Liver (tissue), 9 donors: ENCODE results near the gene MBOAT1. TPM values are rescaled to one million over a fixed set of nuclear protein-coding genes. Genes with fewer than 3 reads are reported as not detected.

Experiments used
- DNase-seq: peaks from one replicate; pipeline ENCODE4 v3.0.0-alpha.2; 2017; ENCODE audit warnings: low spot score
- H3K27ac ChIP-seq, 2 donors: one replicate each; pipeline ENCODE4 v1.7.0; 2013; ENCODE audit warnings: inconsistent platforms in 2 of 2, low read length in 2 of 2, control low read depth in 1 of 2, low read depth in 1 of 2, mild to moderate bottlenecking in 1 of 2
- H3K27me3 ChIP-seq, 4 donors: one replicate each; pipeline versions ENCODE4 v1.6.1 to v1.7.0; 2013; ENCODE audit warnings: low read length in 3 of 4, inconsistent platforms in 1 of 4, mild to moderate bottlenecking in 1 of 4, moderate library complexity in 1 of 4; ENCODE audit not compliant: control insufficient read depth in 4 of 4, insufficient read depth in 4 of 4
- H3K36me3 ChIP-seq, 4 donors: one replicate each; pipeline versions ENCODE4 v1.6.1 to v1.7.0; 2013; ENCODE audit warnings: low read length in 3 of 4, mild to moderate bottlenecking in 3 of 4, low read depth in 1 of 4, moderate library complexity in 1 of 4; ENCODE audit not compliant: control insufficient read depth in 4 of 4, insufficient read depth in 3 of 4
- H3K4me1 ChIP-seq, 4 donors: one replicate each; pipeline versions ENCODE4 v1.6.1 to v1.7.0; 2013; ENCODE audit warnings: low read length in 3 of 4, mild to moderate bottlenecking in 3 of 4, moderate library complexity in 1 of 4; ENCODE audit not compliant: control insufficient read depth in 4 of 4, insufficient read depth in 4 of 4
- H3K4me3 ChIP-seq, 3 donors: one replicate each; pipeline versions ENCODE4 v1.6.1 to v1.7.0; 2013; ENCODE audit warnings: low read length in 3 of 3, control low read depth in 1 of 3, low read depth in 1 of 3, mild to moderate bottlenecking in 1 of 3
- H3K9ac ChIP-seq, 2 donors: one replicate each; pipeline ENCODE4 v1.7.0; 2013; ENCODE audit warnings: low read length in 2 of 2, mild to moderate bottlenecking in 2 of 2, moderate library complexity in 2 of 2, control low read depth in 1 of 2, low read depth in 1 of 2
- H3K9me3 ChIP-seq, 4 donors: one replicate each; pipeline versions ENCODE4 v1.6.1 to v1.7.0; 2013; ENCODE audit warnings: low read length in 3 of 4; ENCODE audit not compliant: control insufficient read depth in 4 of 4
- CTCF ChIP-seq: fragments of 150-350 bp; IDR thresholded peaks from 2 replicates; pipeline ENCODE4 v1.5.1; 2017; ENCODE audit warnings: improper control_type of control experiment, low read depth, low read length; ENCODE audit not compliant: missing input control
- EGR1 ChIP-seq, 2 donors: IDR thresholded peaks; 2 replicates each; pipeline ENCODE4 v1.6.1; 2016 to 2018; ENCODE audit warnings: antibody characterized with exemption in 2 of 2, low read depth in 2 of 2
- FOXA1 ChIP-seq: IDR thresholded peaks from 2 replicates; pipeline ENCODE4 v1.6.1; 2016; ENCODE audit warnings: antibody characterized with exemption
- FOXA2 ChIP-seq: IDR thresholded peaks from 2 replicates; pipeline ENCODE4 v1.6.1; 2016; ENCODE audit warnings: antibody characterized with exemption
- HNF4A ChIP-seq, 2 donors: conservative IDR thresholded peaks; 2 replicates each; pipeline ENCODE4 v1.6.1; 2016; ENCODE audit warnings: antibody characterized with exemption in 2 of 2, mild to moderate bottlenecking in 2 of 2
- HNF4G ChIP-seq: IDR thresholded peaks from 2 replicates; pipeline ENCODE4 v1.6.1; 2016; ENCODE audit warnings: antibody characterized with exemption
- JUND ChIP-seq, 2 donors: IDR thresholded peaks; 2 replicates each; pipeline ENCODE4 v1.6.1; 2016; ENCODE audit warnings: antibody characterized with exemption in 2 of 2
- MAX ChIP-seq: IDR thresholded peaks from 2 replicates; pipeline ENCODE4 v1.6.1; 2016; ENCODE audit warnings: antibody characterized with exemption
- RAD21 ChIP-seq, 2 donors: IDR thresholded peaks; 2 replicates each; pipeline ENCODE4 v1.6.1; 2016; ENCODE audit warnings: antibody characterized with exemption in 2 of 2, mild to moderate bottlenecking in 2 of 2
- RXRA ChIP-seq, 2 donors: IDR thresholded peaks; 2 replicates each; pipeline ENCODE4 v1.6.1; 2017 to 2018; ENCODE audit warnings: antibody characterized with exemption in 2 of 2, mild to moderate bottlenecking in 1 of 2
- SP1 ChIP-seq: IDR thresholded peaks from 2 replicates; pipeline ENCODE4 v1.6.1; 2018; ENCODE audit warnings: antibody characterized with exemption, mild to moderate bottlenecking
- TAF1 ChIP-seq: conservative IDR thresholded peaks from 2 replicates; pipeline ENCODE4 v1.6.1; 2016; ENCODE audit warnings: antibody characterized with exemption, mild to moderate bottlenecking
- YY1 ChIP-seq: IDR thresholded peaks from 2 replicates; pipeline ENCODE4 v1.6.1; 2016; ENCODE audit warnings: antibody characterized with exemption, mild to moderate bottlenecking
- WGBS: extraction: QIAGEN DNeasy Blood & Tissue Kit; methylation state at CpG from one replicate; pipeline ENCODE4 v1.1.7; 2013; 5-methylcytosine and 5-hydroxymethylcytosine counted together
- polyA plus RNA-seq, 2 donors: library from polyadenylated mRNA; stranded (reverse) in 1 of 2; unstranded in 1 of 2; fragments of 200-250 nt in 1 of 2; fragments of >200 nt in 1 of 2; fragmentation: Nextera tagmentation in 1 of 2; extraction: Ambion mirVana in 1 of 2; gene quantifications; one replicate each; pipeline versions ENCODE4 v1.2.1 to v1.2.3, GENCODE V29; 2013 to 2015
- total RNA-seq, 2 donors: library from RNA; depleted of rRNA; stranded (reverse); fragments of >200 nt; gene quantifications; one replicate each; pipeline ENCODE4 v1.2.3, GENCODE V29; 2014
- TF ChIP-seq, protein P1 (sequence below): IDR thresholded peaks from 2 replicates; pipeline ENCODE4 v1.6.1; 2016; ENCODE audit warnings: antibody characterized with exemption
- donor health status: healthy.
- donor health status: healthy.
- donor health status: healthy.
- donor health status: healthy.
- donor health status: healthy.

MBOAT1 gene
- total and polyA plus RNA-seq, 4 donors, result 1.2 to 9.3 (median 3.3) TPM

DNA sequence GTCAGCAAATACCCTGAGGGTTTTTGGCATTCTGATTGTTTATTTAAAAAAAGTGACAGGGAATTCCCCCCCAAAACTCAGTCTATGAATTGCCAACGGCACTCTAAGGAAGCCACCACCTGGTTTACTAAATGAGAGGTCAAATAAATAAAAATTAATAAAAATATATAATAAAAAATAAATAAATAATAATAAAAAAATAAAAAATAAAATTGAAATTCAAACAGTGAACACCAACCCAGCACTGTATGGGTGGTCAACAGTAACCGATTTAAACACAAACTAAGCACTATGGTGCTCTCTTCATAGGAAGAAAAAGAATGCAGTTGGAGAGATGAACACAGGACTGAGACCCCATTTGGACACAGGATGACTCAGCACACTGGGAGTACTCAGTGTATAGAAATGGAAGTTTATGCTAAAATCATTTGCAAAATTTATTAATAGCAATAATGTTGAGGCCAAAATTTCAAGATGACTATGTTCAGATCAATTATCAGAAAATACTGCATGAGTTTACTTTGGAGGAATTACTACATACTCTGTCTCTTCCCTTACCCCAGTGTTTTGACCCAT lies 98.5 kb downstream of the MBOAT1 start (continued):
- TF ChIP-seq HNF4A (conservative IDR thresholded peaks at IDR 0.05), result no peak

- Histone ChIP-seq H3K4me1 (no peaks in the 10 kb centered on the region), H3K9ac (no peak overlapping the region), H3K27me3 (no peaks in the 10 kb centered on the region), H3K27ac (no peak overlapping the region), H3K36me3 (peaks cover 0 to 17% (median 7%) of the 10 kb centered on the region in 4 donors), H3K9me3 (no peaks in the 10 kb centered on the region), H3K4me3 (no peak overlapping the region)
- no peak for TF ChIP-seq FOXA1
- TF ChIP-seq HNF4G, result no peak
- no peak for TF ChIP-seq TAF1
- no peak for TF ChIP-seq RXRA (IDR thresholded peaks at IDR 0.05)
- TF ChIP-seq, protein P1, sequence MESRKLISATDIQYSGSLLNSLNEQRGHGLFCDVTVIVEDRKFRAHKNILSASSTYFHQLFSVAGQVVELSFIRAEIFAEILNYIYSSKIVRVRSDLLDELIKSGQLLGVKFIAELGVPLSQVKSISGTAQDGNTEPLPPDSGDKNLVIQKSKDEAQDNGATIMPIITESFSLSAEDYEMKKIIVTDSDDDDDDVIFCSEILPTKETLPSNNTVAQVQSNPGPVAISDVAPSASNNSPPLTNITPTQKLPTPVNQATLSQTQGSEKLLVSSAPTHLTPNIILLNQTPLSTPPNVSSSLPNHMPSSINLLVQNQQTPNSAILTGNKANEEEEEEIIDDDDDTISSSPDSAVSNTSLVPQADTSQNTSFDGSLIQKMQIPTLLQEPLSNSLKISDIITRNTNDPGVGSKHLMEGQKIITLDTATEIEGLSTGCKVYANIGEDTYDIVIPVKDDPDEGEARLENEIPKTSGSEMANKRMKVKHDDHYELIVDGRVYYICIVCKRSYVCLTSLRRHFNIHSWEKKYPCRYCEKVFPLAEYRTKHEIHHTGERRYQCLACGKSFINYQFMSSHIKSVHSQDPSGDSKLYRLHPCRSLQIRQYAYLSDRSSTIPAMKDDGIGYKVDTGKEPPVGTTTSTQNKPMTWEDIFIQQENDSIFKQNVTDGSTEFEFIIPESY, result no peak
- TF ChIP-seq FOXA2, result no peak
- TF ChIP-seq SP1, result no peak
- no peak for TF ChIP-seq MAX
- no peak for TF ChIP-seq HNF4A (conservative IDR thresholded peaks at IDR 0.05)
- no peak for TF ChIP-seq YY1
- no peak for TF ChIP-seq EGR1 (IDR thresholded peaks at IDR 0.05; ENCODE audit: low read depth in 2 of 2)
- no peak for TF ChIP-seq JUND (IDR thresholded peaks at IDR 0.05)
- WGBS, result 93% methylated on average over 5 of the region's 5 CpGs
- no peak for DNase-seq
Measured at GRCh38 chr6:20112841-20113240, 99.4 kb downstream of the MBOAT1 start.

DNA sequence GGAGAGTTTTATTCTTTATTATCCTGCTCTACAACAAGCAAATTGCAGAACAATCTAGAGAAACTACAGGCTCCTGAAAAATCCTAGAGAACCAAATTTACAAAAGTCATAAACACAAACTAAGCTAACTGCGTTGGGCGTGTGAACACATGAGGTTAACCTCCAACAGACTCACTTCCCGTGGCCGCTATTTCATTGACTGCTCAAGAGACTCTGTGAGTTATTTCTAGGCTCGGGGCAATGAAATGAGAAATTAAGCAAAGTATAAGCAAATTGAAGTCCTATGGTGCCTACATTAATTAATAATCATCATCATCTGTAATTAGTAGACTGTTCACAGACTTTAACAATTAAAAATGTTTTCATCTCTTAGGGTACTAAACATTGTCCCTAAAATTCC lies 100.0 kb downstream of the MBOAT1 start:
- TF ChIP-seq CTCF, result no peak
- no peak for TF ChIP-seq MAX
- no peak for TF ChIP-seq RAD21 (IDR thresholded peaks at IDR 0.05)
- 90% methylated on average over 5 of the region's 5 CpGs for WGBS
- Histone ChIP-seq H3K9ac (no peak overlapping the region), H3K9me3 (no peaks in the 10 kb centered on the region), H3K27me3 (no peaks in the 10 kb centered on the region), H3K27ac (no peak overlapping the region), H3K36me3 (peaks cover 0 to 13% (median 5%) of the 10 kb centered on the region in 4 donors), H3K4me3 (no peak overlapping the region), H3K4me1 (no peaks in the 10 kb centered on the region)
- DNase-seq, result no peak
